ENCODE results near the gene SEL1L2. TPM values are rescaled to one million over a fixed set of nuclear protein-coding genes. Genes with fewer than 3 reads are reported as not detected.

SEL1L2 gene
- total RNA-seq, 1 experiment from 2014 or later = not detected

GRCh38 chr20:13898012-13898612, 92.3 kb downstream of the SEL1L2 start:
- H3K36me3 Mint-ChIP-seq (ENCODE audit: insufficient read depth, unreplicated experiment) = no peaks in the 10 kb centered on the region
- BruUV-seq (replicated peaks) = no TSS peak
- CTCF ChIA-PET = no interaction called here
- TF ChIP-seq CTCF (IDR thresholded peaks at IDR 0.05; ENCODE audit: insufficient read depth in 1 of 2, low read depth in 1 of 2, low read length in 1 of 2, severe bottlenecking in 1 of 2, unreplicated experiment in 1 of 2) = peak; percentile 43
- H3K27ac Mint-ChIP-seq (ENCODE audit: unreplicated experiment) = no peak overlapping the region
- POLR2A ChIA-PET = no interaction called here
- H3K9me3 ChIP-seq = no peaks in the 10 kb centered on the region; the same call in 1 of the 2 replicates
- no peaks in the 10 kb centered on the region for H3K9me3 Mint-ChIP-seq (ENCODE audit: unreplicated experiment)
- no peaks in the 10 kb centered on the region for H3K27me3 ChIP-seq (replicated peaks; ENCODE audit: control insufficient read depth, insufficient read depth, low read length)
- peaks cover 15% of the 10 kb centered on the region for H3K27me3 Mint-ChIP-seq (ENCODE audit: insufficient read depth, unreplicated experiment)
- intact Hi-C loops (cut with micrococcal nuclease; ENCODE audit: unreplicated experiment) = loop anchor here (1.0 kb wide), 1 partner anchor 157 kb away; no protein-coding TSS in a partner anchor
- H3K4me1 Mint-ChIP-seq (ENCODE audit: low read depth, unreplicated experiment) = no peaks in the 10 kb centered on the region
- H3K36me3 ChIP-seq (ENCODE audit: control insufficient read depth, insufficient read depth, low read length) = no peaks in the 10 kb centered on the region
- DNase-seq = peak in 1 of 2 experiments; percentile 15
- no peak overlapping the region for H3K4me3 ChIP-seq (ENCODE audit: low read depth, low read length)
- no peaks in the 10 kb centered on the region for H3K4me1 ChIP-seq
- H3K4me3 Mint-ChIP-seq (ENCODE audit: unreplicated experiment) = no peak overlapping the region

GRCh38 chr20:13891575-13891974, 98.8 kb downstream of the SEL1L2 start:
- H3K4me1 Mint-ChIP-seq (ENCODE audit: low read depth, unreplicated experiment) = no peaks in the 10 kb centered on the region

GRCh38 chr20:13884803-13885202, 105.6 kb downstream of the SEL1L2 start:
- BruUV-seq (replicated peaks) = no TSS peak
- POLR2A ChIA-PET = no interaction called here
- CTCF ChIA-PET = no interaction called here

More at GRCh38 chr20:13891575-13891974, 98.8 kb downstream of the SEL1L2 start:
- Histone ChIP-seq H3K27me3 (replicated peaks; ENCODE audit: control insufficient read depth, insufficient read depth, low read length) (no peaks in the 10 kb centered on the region), H3K4me1 (no peaks in the 10 kb centered on the region), H3K9me3 (peaks cover 10% of the 10 kb centered on the region), H3K4me3 (ENCODE audit: low read depth, low read length) (no peak overlapping the region), H3K36me3 (ENCODE audit: control insufficient read depth, insufficient read depth, low read length) (no peaks in the 10 kb centered on the region)
- H3K27ac Mint-ChIP-seq (ENCODE audit: unreplicated experiment) = no peak overlapping the region
- H3K4me3 Mint-ChIP-seq (ENCODE audit: unreplicated experiment) = no peak overlapping the region
- H3K36me3 Mint-ChIP-seq (ENCODE audit: insufficient read depth, unreplicated experiment) = no peaks in the 10 kb centered on the region
- H3K27me3 Mint-ChIP-seq (ENCODE audit: insufficient read depth, unreplicated experiment) = peaks cover 22% of the 10 kb centered on the region
- intact Hi-C loops (cut with micrococcal nuclease; ENCODE audit: unreplicated experiment) = no loop called here
- ChIA-PET CTCF (interaction anchor here (0.6 kb wide), 1 partner anchor 367 kb away, joined by 3 read pairs; no protein-coding TSS in a partner anchor), POLR2A (no interaction called here)
- peaks cover 14% of the 10 kb centered on the region for H3K9me3 Mint-ChIP-seq (ENCODE audit: unreplicated experiment)
- DNase-seq = no peak
- no peak for TF ChIP-seq CTCF (IDR thresholded peaks at IDR 0.05; ENCODE audit: insufficient read depth in 1 of 2, low read depth in 1 of 2, low read length in 1 of 2, severe bottlenecking in 1 of 2, unreplicated experiment in 1 of 2)
- no TSS peak for BruUV-seq (replicated peaks)

More at GRCh38 chr20:13884803-13885202, 105.6 kb downstream of the SEL1L2 start:
- H3K27ac Mint-ChIP-seq (ENCODE audit: unreplicated experiment) = no peak overlapping the region
- no peaks in the 10 kb centered on the region for H3K4me1 Mint-ChIP-seq (ENCODE audit: low read depth, unreplicated experiment)
- no peaks in the 10 kb centered on the region for H3K27me3 ChIP-seq (replicated peaks; ENCODE audit: control insufficient read depth, insufficient read depth, low read length)
- H3K9me3 Mint-ChIP-seq (ENCODE audit: unreplicated experiment) = no peaks in the 10 kb centered on the region
- no peaks in the 10 kb centered on the region for H3K9me3 ChIP-seq
- no peak overlapping the region for H3K4me3 Mint-ChIP-seq (ENCODE audit: unreplicated experiment)
- no peak for DNase-seq
- intact Hi-C loops (cut with micrococcal nuclease; ENCODE audit: unreplicated experiment) = no loop called here
- no peaks in the 10 kb centered on the region for H3K36me3 Mint-ChIP-seq (ENCODE audit: insufficient read depth, unreplicated experiment)
- H3K36me3 ChIP-seq (ENCODE audit: control insufficient read depth, insufficient read depth, low read length) = no peaks in the 10 kb centered on the region
- TF ChIP-seq CTCF (IDR thresholded peaks at IDR 0.05; ENCODE audit: insufficient read depth in 1 of 2, low read depth in 1 of 2, low read length in 1 of 2, severe bottlenecking in 1 of 2, unreplicated experiment in 1 of 2) = peak in 1 of 2 experiments; percentile 10
- peaks cover 12% of the 10 kb centered on the region for H3K27me3 Mint-ChIP-seq (ENCODE audit: insufficient read depth, unreplicated experiment)
- H3K4me3 ChIP-seq (ENCODE audit: low read depth, low read length) = no peak overlapping the region
- no peaks in the 10 kb centered on the region for H3K4me1 ChIP-seq

Measured in Caco-2 (cell line).